AG08396 (cell line): ENCODE measurements around the gene SF1.
A peak's percentile ranks its signal among the peaks of the same experiment; 100 is the strongest.
"Not testable (repeated sequence)": the region's sequence is repeated elsewhere in the genome, so short reads cannot be mapped to it uniquely, and the experiment has no call there.

ENCODE experiments used
- DNase-seq: peaks from one replicate; pipeline ENCODE4 v3.0.0; 2012; ENCODE audit warnings: low spot score, mixed read lengths

Gene SF1, protein sequence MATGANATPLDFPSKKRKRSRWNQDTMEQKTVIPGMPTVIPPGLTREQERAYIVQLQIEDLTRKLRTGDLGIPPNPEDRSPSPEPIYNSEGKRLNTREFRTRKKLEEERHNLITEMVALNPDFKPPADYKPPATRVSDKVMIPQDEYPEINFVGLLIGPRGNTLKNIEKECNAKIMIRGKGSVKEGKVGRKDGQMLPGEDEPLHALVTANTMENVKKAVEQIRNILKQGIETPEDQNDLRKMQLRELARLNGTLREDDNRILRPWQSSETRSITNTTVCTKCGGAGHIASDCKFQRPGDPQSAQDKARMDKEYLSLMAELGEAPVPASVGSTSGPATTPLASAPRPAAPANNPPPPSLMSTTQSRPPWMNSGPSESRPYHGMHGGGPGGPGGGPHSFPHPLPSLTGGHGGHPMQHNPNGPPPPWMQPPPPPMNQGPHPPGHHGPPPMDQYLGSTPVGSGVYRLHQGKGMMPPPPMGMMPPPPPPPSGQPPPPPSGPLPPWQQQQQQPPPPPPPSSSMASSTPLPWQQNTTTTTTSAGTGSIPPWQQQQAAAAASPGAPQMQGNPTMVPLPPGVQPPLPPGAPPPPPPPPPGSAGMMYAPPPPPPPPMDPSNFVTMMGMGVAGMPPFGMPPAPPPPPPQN

DNA sequence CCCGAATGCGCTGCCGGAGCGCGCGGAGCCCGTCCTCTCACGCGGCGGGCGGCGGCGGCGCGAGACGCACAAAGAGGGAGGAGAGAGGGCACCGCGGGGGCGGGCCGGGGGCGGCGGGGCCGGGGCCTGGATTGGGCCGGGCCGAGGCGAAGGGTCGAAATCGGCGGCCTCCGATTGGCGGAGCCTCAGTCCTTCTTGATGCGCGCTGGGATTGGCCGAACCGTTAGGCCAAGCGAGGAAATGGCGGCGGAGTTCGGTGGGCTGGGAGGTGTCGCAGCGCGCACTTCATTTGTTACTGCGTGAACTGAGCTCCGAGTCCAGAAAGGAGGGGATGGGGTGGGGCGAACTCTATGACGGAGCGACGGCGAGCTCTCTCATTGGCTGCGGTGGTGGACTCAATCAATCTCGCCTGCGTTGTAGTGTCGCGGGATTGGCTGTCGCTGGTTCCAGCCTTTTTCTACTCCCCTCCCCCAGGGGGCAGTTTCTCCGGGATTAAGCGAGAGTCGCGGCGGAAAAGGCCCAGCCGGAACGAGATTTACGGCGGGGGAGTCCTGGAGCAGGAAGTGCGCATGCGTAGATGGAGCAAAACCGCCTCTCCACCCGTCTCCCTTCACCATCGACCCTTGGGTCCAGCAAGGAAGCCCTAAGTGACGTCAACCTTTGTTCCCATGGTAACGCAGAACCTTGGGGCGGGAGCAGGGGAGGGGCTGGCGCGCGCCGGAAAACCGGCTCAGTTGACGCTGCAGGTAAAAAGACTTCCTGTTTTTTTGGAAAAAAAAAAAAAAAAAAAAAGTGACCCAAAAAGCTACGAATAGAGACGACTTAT lies at the start of gene SF1:
TSS of gene SF1 (minus strand) at position 70 of the 826 bp plus-strand sequence. CDS start 150 bp downstream, outside the sequence.
- DNase-seq: peak; percentile 99

GRCh38 chr11:64827451-64827839 lies 49.1 kb upstream of the SF1 start:
- no peak for DNase-seq

GRCh38 chr11:64826578-64827450 lies 48.5 kb upstream of the SF1 start:
- DNase-seq: no peak

GRCh38 chr11:64826062-64826461 lies 47.7 kb upstream of the SF1 start:
- no peak for DNase-seq

DNA sequence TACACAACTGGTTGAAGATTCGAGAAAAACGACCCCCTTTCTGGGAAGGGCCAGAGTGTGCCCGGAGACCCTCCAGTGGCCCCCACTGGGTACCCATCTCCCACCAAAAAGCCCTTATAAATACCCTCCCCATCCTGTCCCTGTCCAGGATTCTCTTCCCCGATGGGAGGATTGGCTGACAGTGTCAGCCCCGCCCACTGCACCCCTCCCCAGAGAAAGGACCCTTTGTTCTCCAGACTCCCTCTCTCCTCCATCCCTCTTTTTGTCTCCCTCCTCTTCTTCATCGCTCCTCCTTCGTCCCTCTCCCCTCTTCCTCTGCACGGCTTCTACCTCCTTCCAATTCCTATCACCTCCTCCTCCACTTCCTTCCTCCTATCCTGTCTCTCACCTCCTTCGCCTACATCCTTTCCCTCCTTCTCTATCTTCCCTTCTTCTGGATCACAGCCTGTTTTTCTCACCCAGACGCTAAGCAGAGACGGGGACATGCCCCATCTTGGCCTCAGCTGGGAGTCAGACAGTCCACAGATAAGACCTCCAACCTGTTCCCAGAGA lies 45.3 kb upstream of the SF1 start:
- no peak for DNase-seq

DNA sequence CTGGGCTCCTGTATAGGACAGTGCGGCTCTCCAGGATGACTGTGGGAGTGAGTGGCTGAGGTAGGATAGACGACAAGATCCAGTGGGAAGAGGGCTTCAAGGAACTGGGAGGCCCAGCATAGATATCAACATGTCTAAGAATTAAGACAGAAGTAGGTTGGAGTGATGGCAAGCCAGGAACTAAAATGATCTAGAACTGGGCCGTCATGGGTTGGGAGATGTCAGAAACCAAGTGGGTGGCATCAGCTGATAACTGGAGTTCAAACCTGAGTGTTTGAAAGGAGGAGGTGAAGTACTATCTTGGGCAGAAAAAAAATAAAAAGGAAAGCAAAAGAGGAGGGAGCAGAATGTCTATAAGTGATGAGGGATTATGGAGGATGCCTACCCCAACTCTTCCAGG lies 39.1 kb upstream of the SF1 start:
- DNase-seq: no peak

GRCh38 chr11:64815433-64815832 lies 37.1 kb upstream of the SF1 start:
- not testable (repeated sequence) for DNase-seq

- no peak for DNase-seq
Observed at GRCh38 chr11:64814712-64815187, 36.4 kb upstream of the SF1 start.

DNA sequence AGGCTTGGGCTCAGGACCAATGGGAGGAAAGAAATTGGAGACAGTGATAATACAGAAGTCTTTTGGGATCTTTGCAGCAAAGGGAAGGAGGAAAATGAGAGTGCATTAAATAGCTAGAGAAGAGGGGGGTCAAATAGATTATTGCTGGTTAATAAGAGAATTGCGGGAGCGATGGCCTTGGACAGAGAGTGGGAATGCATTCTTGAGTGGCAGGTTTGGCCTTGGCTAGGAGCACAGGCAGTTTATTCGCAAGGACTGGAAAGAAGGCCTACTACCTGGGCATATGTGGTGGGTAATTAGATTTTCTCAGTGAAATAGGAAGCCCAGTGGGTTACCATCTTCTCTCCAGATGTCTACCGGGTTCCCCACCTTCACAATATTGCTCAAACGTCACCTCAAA lies 35.5 kb upstream of the SF1 start:
- no peak for DNase-seq

GRCh38 chr11:64810891-64811272 lies 32.5 kb upstream of the SF1 start:
- DNase-seq: no peak

DNA sequence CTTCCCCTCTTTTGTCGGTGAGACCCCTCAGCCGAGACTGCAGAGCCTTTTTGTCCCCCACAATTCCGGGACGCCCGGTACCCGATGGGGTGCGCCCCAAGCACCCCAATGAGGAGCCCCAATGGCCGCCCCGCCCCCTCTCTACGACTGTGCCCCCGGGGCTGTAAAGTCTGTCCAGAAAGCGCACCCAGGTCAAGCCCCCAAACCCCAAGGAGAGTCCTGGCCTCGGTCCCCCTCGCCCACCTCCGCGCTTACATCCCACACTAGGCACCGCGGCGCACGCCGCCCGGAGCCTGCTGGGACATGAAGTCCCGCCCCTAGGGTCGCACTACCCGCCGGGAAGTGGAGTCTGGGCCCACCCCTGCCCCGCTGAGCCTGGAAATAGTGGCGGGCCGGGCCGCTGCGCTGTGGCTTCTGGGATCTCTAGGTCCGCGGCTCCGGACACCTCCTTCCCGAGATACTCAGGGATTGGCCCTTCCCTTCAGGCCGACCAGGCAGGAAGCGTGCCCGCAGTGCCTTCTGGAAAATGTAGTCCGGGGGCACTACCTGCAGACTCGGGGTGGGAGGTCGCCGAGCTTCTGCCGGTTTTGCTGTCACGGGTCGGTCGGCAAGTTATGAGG lies 32.0 kb upstream of the SF1 start, which contains the start of gene MEN1:
TSS of gene MEN1 (minus strand) at position 281 of the 620 bp plus-strand sequence. CDS start 442 bp downstream, outside the sequence.
- peak; percentile 98 for DNase-seq

DNA sequence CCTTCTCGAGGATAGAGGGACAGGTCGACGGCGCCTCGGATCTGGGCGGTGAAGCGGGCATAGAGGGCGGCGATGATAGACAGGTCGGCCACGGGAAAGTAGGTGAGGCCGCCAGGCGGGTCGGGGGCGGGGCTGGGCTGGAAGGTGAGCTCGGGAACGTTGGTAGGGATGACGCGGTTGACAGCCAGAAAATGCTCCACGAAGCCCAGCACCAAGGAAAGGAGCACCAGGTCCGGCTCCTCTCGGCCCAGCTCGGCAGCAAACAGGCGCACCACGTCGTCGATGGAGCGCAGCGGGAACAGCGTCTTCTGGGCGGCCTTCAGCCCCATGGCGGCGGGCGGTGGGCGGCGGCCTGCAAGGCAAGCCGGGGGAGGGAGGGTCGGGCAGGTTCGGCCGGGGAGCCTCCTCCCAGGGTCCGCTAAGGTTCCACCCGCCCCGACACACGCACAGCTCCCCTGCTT lies 31.5 kb upstream of the SF1 start:
- DNase-seq: peak; percentile 49

GRCh38 chr11:64805481-64805880 lies 27.1 kb upstream of the SF1 start:
- no peak for DNase-seq

DNA sequence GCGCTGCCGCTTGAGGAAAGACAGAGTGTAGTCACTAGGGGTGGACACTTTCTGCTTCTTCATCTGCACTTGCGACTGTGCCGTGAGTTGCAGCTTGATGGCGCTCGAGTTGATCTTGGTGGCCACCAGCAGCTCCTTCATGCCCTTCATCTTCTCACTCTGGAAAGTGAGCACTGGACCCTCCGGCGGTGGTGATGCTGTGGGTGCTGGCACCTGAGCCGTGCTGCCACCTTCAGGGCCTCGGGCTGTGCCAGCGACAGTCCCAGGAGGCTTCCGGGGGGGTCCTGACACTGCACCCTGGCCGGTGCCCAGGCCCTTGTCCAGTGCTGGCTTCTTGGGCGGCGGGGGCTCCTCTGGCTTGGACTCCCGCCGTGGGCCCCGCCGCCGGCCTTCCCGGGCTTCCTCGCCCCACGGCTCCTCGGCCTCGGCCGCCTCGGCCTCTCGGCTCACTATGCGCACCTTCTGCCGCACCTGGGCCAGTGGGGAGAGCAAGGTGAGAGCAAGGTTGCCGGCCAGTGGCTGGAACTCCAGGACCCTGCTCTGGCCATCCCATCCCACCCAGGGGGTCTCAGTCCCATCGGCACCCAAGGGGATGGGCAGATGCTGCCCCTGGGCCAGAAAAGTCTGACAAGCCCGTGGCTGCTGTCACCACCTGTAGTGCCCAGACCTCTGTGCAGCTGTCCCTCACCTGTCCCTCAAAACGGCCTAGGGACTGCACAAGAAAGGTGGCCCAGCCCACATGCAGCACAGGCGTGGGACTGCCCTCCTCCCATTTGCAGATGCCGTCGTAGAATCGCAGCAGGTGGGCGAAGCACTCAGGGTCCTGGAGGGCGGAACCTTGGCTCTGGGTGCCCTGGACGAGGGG lies 26.2 kb upstream of the SF1 start:
- DNase-seq: no peak

DNA sequence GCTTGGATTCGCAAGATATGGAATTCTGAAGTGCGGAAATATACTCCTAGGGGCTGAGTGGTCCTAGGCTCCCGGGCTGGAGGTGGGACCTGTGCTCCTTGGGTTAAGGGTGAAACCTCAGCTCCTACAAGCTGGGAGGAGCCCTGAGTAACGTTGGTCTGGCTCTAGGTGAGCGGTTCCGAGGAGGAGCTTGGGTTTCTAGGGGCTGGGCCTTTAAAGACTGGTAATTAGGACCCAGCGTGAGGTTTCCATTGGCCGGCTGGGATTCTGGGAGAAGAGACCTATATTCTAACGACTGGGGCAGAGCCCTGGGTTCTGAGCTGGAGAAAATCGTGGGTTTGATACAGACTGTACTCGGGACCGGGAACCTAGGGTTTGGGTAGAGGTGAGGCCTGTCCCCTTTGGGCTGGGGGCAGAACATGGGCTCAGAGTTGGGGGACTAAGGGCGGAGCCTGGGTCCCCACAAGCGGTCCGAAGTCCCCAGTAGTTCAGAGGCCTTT lies 25.6 kb upstream of the SF1 start:
- DNase-seq: peak; percentile 37

DNA sequence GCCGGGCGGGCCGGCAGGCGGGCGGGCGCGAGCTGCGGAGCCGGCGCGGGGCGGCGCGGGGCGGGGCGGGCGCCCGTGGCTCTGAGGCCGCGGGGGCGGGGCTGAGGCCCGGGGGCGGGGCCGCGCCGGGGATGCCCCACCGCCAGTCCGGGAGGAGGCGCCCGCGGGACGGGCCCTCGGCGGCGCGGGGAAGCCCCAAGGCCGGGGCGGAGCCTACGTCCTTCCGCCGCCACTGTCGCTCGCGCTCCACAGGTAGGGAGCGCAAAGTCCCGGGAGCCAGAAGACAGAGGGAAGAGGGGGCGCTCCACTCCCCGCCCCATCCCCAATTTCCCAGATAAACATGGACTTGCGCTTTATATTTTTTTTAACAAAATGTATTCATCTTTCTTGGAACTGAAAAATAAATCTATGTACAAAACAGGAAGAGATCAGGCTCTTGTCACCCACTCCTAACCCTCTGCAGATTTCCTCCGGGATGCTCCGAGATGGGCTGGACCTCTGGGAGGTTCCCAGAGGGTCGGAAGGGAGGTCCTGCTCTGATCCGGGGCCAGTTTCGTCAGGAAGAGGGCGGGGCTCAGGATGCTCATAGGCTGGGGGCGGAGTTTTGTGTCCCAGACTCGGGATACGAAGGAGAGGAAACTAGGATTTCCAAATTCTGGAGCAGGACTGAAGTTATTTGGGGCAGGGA lies 25.0 kb upstream of the SF1 start, which contains the start of gene MAP4K2:
TSS of gene MAP4K2 (minus strand) at position 57 of the 688 bp plus-strand sequence. CDS start 65 bp downstream, outside the sequence.
- peak; percentile 98 for DNase-seq

DNA sequence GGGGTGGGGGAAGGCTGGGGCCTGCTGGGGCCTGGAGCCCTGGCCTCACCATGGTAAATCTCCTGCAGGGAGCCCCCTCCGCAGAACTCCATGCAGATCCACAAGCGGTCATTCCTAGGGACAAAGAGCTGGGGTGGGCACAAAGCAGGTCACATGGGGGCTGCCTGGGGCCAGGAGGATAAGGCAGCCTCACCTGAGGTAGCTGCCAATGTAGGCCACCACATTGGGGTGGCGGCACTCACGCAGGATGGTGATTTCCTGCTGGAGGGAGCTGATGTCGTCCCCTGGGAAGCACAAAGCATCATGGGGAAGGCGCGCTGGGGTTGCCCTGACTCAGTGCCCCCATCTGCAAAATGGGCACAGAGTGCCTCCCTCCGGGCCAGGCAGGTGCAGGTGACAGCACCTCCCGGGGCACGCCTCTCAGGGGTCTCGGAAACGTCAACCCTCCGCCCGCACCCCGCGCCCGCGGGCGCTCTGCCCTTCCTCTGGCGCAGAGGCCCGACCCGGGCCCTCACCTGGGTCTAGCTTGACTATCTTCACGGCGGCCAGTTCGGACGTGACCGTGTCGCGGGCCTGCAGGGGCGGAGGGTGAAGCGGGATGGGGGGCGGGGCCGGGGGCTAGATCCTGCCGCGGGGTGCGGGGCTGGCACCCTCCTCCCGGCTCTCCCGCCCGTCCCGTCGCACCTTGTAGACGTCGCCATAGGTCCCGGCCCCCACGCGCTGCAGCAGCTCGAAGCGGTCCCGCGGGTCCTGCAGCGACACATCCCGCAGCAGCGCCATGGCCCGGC lies 24.2 kb upstream of the SF1 start:
- no peak for DNase-seq
